HG02798 (cell line): ENCODE measurements around the gene RHBDD1.

Experiments used
- ATAC-seq: cut with Tn5 transposase; IDR thresholded peaks from one replicate; pipeline ENCODE4 v1.9.1; 2021; ENCODE audit warnings: mild to moderate bottlenecking; ENCODE audit not compliant: unreplicated experiment, poor library complexity

RHBDD1 gene

GRCh38 chr2:226971084-226971483, 135.2 kb downstream of the RHBDD1 start:
- ATAC-seq = peak; percentile 58

- peak; percentile 38 for ATAC-seq
These were observed 135.9 kb downstream of the RHBDD1 start for GRCh38 chr2:226971770-226972169.

- no peak for ATAC-seq
These were observed 138.0 kb downstream of the RHBDD1 start for GRCh38 chr2:226973816-226974215.

GRCh38 chr2:226977775-226978190, 141.9 kb downstream of the RHBDD1 start:
- no peak for ATAC-seq

GRCh38 chr2:226978300-226978699, 142.4 kb downstream of the RHBDD1 start:
- ATAC-seq = no peak

GRCh38 chr2:226979004-226979403, 143.2 kb downstream of the RHBDD1 start:
- ATAC-seq = no peak

GRCh38 chr2:226981791-226982326, 146.0 kb downstream of the RHBDD1 start:
- no peak for ATAC-seq

- no peak for ATAC-seq
These were observed 148.3 kb downstream of the RHBDD1 start for GRCh38 chr2:226983895-226984749.

- peak; percentile 96 for ATAC-seq
These were observed 149.1 kb downstream of the RHBDD1 start for GRCh38 chr2:226984750-226985582.

- ATAC-seq = no peak
These were observed 149.7 kb downstream of the RHBDD1 start for GRCh38 chr2:226985583-226985946.

GRCh38 chr2:226991663-226992062, 155.8 kb downstream of the RHBDD1 start:
- ATAC-seq = no peak

- no peak for ATAC-seq
These were observed 157.3 kb downstream of the RHBDD1 start for GRCh38 chr2:226993171-226993570.

GRCh38 chr2:226994775-226995174, 158.9 kb downstream of the RHBDD1 start:
- ATAC-seq = no peak

GRCh38 chr2:226995625-226996041, 159.8 kb downstream of the RHBDD1 start:
- ATAC-seq = peak; percentile 65

GRCh38 chr2:226999661-227000060, 163.8 kb downstream of the RHBDD1 start:
- no peak for ATAC-seq

- no peak for ATAC-seq
These were observed 164.3 kb downstream of the RHBDD1 start for GRCh38 chr2:227000123-227000522.

GRCh38 chr2:227004482-227004881, 168.6 kb downstream of the RHBDD1 start:
- no peak for ATAC-seq

GRCh38 chr2:227006189-227006897, 170.5 kb downstream of the RHBDD1 start:
- ATAC-seq = no peak

GRCh38 chr2:227007148-227007547, 171.3 kb downstream of the RHBDD1 start:
- no peak for ATAC-seq

GRCh38 chr2:227007940-227008339, 172.1 kb downstream of the RHBDD1 start:
- ATAC-seq = no peak
